ENCODE results near the gene KIDINS220. TPM values are rescaled to one million over a fixed set of nuclear protein-coding genes. Genes with fewer than 3 reads are reported as not detected.

The KIDINS220 gene
- total RNA-seq, 1 donor from 2014 or later = 101 TPM

DNA sequence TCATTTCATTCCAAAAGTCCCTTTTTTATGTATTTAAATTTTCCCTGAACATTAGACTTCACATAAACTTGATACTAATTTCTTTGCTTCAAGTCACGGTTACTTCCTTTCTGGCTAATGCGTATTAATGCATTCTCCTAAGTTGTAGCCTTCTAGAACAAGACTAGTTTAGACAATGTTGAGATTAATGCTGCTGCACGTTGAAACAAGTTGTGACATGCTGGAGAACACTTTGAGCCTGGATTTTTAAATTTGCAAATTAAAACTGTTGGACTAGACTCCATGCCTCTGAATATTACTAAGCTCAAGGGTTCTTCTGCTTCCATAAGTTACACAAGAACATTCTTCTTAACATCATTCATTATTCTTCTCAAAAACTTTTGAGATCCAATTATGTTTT lies 126.5 kb downstream of the KIDINS220 start:
- H3K4me1 Mint-ChIP-seq (ENCODE audit: unreplicated experiment) = no peaks in the 10 kb centered on the region
- DNase-seq (ENCODE audit: extremely low spot score, unreplicated experiment) = no peak
- no peak overlapping the region for H3K4me3 Mint-ChIP-seq (ENCODE audit: unreplicated experiment)
- H3K36me3 Mint-ChIP-seq (ENCODE audit: unreplicated experiment) = no peaks in the 10 kb centered on the region
- H3K27ac Mint-ChIP-seq (ENCODE audit: unreplicated experiment) = no peak overlapping the region
- no peaks in the 10 kb centered on the region for H3K9me3 Mint-ChIP-seq (ENCODE audit: unreplicated experiment)
- TF ChIP-seq, protein P1, sequence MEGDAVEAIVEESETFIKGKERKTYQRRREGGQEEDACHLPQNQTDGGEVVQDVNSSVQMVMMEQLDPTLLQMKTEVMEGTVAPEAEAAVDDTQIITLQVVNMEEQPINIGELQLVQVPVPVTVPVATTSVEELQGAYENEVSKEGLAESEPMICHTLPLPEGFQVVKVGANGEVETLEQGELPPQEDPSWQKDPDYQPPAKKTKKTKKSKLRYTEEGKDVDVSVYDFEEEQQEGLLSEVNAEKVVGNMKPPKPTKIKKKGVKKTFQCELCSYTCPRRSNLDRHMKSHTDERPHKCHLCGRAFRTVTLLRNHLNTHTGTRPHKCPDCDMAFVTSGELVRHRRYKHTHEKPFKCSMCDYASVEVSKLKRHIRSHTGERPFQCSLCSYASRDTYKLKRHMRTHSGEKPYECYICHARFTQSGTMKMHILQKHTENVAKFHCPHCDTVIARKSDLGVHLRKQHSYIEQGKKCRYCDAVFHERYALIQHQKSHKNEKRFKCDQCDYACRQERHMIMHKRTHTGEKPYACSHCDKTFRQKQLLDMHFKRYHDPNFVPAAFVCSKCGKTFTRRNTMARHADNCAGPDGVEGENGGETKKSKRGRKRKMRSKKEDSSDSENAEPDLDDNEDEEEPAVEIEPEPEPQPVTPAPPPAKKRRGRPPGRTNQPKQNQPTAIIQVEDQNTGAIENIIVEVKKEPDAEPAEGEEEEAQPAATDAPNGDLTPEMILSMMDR (IDR thresholded peaks at IDR 0.05) = no peak
- H3K27me3 Mint-ChIP-seq (ENCODE audit: unreplicated experiment) = peaks cover 11% of the 10 kb centered on the region

- Mint-ChIP-seq H3K4me3 (ENCODE audit: unreplicated experiment) (no peak overlapping the region), H3K27ac (ENCODE audit: unreplicated experiment) (no peak overlapping the region), H3K9me3 (ENCODE audit: unreplicated experiment) (no peaks in the 10 kb centered on the region), H3K36me3 (ENCODE audit: unreplicated experiment) (no peaks in the 10 kb centered on the region), H3K27me3 (ENCODE audit: unreplicated experiment) (peaks cover 11% of the 10 kb centered on the region), H3K4me1 (ENCODE audit: unreplicated experiment) (no peaks in the 10 kb centered on the region)
- TF ChIP-seq, protein P1 (IDR thresholded peaks at IDR 0.05) = no peak
- peak; percentile 71 for DNase-seq (ENCODE audit: extremely low spot score, unreplicated experiment)
These were observed 127.8 kb downstream of the KIDINS220 start for GRCh38 chr2:8709611-8710010.

GRCh38 chr2:8704906-8705305 lies 132.5 kb downstream of the KIDINS220 start:
- no peak for DNase-seq (ENCODE audit: extremely low spot score, unreplicated experiment)
- peaks cover 8% of the 10 kb centered on the region for H3K27me3 Mint-ChIP-seq (ENCODE audit: unreplicated experiment)
- H3K4me3 Mint-ChIP-seq (ENCODE audit: unreplicated experiment) = no peak overlapping the region
- TF ChIP-seq, protein P1 (IDR thresholded peaks at IDR 0.05) = no peak
- H3K4me1 Mint-ChIP-seq (ENCODE audit: unreplicated experiment) = no peaks in the 10 kb centered on the region
- no peaks in the 10 kb centered on the region for H3K36me3 Mint-ChIP-seq (ENCODE audit: unreplicated experiment)
- H3K27ac Mint-ChIP-seq (ENCODE audit: unreplicated experiment) = no peak overlapping the region
- no peaks in the 10 kb centered on the region for H3K9me3 Mint-ChIP-seq (ENCODE audit: unreplicated experiment)

DNA sequence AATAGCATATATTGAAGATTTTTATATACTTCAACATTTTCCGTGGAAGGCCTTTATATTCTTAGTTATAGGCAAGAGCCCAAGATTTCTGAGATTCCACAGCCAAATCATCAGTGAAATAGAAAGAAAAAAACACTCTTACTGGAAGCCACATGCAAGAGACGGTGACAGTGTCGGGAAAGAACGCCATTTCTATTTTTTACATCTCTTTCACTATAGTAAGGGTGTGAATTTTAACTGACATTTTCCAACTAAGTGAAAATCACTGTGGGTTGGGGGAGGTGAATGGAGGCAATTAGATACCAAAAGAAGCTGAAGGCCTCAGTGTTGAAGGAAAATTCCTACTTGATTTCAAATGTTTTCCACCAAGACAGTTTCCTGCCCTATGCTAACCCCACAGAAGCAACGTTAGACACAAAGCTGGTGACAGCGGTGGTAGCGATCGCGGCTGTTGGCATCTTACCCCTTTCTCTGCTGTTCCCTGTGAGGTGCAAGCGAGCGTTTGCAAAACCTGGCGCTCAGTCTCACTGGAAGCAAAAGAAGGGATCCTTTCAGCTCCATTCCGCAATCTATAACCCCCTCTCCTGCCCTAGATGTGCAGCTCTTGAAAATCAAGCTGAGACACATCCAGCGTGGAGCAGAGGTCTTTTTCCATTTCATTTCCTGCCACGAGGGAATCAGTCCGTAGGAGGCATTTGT lies 135.6 kb downstream of the KIDINS220 start:
- H3K27me3 Mint-ChIP-seq (ENCODE audit: unreplicated experiment) = peaks cover 6% of the 10 kb centered on the region
- TF ChIP-seq, protein P1 (IDR thresholded peaks at IDR 0.05) = no peak
- no peaks in the 10 kb centered on the region for H3K36me3 Mint-ChIP-seq (ENCODE audit: unreplicated experiment)
- no peak overlapping the region for H3K27ac Mint-ChIP-seq (ENCODE audit: unreplicated experiment)
- H3K4me3 Mint-ChIP-seq (ENCODE audit: unreplicated experiment) = no peak overlapping the region
- no peak for DNase-seq (ENCODE audit: extremely low spot score, unreplicated experiment)
- no peaks in the 10 kb centered on the region for H3K9me3 Mint-ChIP-seq (ENCODE audit: unreplicated experiment)
- H3K4me1 Mint-ChIP-seq (ENCODE audit: unreplicated experiment) = no peaks in the 10 kb centered on the region

GRCh38 chr2:8699839-8700238 lies 137.6 kb downstream of the KIDINS220 start:
- Mint-ChIP-seq H3K27ac (ENCODE audit: unreplicated experiment) (no peak overlapping the region), H3K4me3 (ENCODE audit: unreplicated experiment) (no peak overlapping the region), H3K27me3 (ENCODE audit: unreplicated experiment) (peaks cover 9% of the 10 kb centered on the region), H3K4me1 (ENCODE audit: unreplicated experiment) (no peaks in the 10 kb centered on the region), H3K9me3 (ENCODE audit: unreplicated experiment) (no peaks in the 10 kb centered on the region), H3K36me3 (ENCODE audit: unreplicated experiment) (no peaks in the 10 kb centered on the region)
- no peak for DNase-seq (ENCODE audit: extremely low spot score, unreplicated experiment)
- TF ChIP-seq, protein P1 (IDR thresholded peaks at IDR 0.05) = no peak
